ENCODE data around the gene KRT76.
"Not testable (repeated sequence)": the region's sequence is repeated elsewhere in the genome, so short reads cannot be mapped to it uniquely, and the experiment has no call there.

The KRT76 gene

DNA sequence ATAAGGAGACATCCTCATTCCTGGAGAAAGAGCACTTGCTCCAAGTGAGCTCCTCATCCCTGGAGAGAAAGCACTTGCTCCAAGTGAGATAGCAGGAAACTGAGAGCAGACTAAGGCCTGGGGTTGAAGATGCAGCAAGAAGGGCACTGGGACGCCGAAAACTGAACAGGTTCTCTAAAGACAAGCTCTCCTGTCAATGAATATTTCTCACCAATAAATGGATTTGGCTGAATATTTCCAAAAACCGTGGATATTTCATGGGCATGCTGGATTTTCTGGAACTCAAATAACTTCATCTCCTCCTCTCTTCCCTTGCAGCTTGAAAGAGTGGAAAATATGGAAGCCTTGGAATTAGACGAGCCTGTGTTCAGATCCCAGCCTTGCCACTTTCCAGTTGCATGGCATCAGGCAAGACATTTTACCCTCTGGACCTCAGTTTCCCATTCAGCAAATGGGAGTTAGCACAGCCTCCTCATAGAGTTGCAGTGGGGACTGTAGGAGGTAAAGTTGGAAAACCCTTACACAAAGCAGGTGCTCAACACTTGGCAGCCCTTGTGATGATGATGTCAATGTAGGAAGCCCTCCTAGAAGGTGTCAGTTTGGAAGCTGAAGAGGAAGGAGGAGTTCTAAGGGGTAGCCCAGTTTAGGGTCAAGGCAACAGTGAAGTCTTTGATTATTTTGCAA is 4.4 kb upstream of the KRT76 start:
- DNase-seq (ENCODE audit: low read depth in 2 of 2) = no peak

DNA sequence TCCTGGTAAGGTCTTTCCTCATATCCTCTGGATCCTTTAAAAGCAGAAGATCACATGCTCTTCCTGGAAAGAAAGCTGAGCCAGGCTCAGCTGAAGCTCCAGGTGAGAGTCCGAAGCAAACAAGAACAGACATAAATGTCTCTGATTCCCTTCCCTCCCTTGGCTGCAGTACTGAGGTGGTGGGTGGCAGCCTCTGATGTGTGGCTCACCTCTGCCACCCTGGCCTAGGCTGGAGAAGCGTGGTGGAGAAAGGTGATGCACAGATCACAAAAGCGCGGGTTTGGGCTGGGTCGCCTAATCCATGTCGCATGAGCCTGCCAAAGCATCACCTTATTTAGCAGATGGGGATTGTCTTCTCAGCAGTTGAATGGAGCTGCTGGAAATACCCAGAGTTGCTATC is 2.8 kb upstream of the KRT76 start:
- DNase-seq (ENCODE audit: low read depth in 2 of 2) = no peak

DNA sequence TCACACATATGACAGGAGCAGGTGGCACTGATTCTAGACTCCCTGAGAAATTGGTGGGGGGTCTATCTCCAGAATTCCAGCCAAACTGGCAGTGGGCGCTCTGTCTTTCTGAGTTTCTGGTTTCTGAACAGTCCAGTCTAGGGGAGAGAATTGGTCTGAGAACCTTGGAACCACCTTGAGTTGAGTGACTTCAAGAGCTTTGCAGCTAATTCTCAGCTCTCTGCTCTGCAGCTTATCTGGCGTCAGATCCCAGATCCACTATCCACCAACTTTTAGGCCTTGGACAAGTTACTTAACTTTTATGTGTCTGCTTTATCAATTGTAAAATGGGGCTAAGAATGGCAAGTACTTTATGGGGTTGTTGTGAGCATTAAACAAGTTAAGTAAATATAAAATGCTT is 1.7 kb upstream of the KRT76 start:
- DNase-seq (ENCODE audit: low read depth in 2 of 2) = no peak

DNA sequence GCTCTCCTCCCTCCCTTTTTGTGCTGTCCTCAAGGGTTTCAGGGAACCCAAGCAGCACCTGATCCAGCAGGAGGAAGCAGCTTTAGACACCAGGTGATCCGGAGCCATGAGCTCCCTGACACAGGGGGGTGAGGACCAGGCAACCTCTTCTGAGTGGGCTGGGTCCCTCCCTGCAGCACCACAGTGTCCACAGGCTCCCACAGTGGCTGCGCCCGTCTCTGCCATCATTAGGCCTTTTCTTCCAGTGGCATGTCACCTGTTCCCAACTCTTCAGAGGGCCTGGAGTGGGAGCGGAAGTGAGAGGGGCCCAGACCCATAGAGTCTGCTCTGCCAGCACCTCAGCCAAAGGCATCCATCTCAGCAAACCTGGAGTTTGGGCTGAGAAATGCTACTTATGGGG is 421 bp upstream of the KRT76 start:
- DNase-seq (ENCODE audit: low read depth in 2 of 2) = no peak

DNA sequence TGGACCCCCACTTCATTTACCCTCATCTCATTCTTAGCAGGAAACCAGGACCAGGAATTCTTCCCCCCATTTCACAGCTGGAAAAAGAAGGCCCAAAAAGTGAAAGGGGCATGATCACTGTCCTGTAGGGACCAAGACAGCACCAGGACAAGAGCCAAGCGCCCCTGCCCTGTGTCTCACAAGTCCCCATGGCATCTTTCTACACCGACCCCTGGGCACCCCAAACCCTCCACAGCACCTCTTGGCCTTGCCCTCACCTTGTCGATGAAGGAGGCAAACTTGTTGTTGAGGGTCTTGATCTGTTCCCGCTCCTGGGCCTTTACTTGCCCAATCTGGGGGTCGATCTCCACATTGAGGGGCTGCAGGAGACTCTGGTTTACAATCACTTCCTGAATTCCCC is 710 bp downstream of the KRT76 start:
- no peak for DNase-seq (ENCODE audit: low read depth in 2 of 2)

DNA sequence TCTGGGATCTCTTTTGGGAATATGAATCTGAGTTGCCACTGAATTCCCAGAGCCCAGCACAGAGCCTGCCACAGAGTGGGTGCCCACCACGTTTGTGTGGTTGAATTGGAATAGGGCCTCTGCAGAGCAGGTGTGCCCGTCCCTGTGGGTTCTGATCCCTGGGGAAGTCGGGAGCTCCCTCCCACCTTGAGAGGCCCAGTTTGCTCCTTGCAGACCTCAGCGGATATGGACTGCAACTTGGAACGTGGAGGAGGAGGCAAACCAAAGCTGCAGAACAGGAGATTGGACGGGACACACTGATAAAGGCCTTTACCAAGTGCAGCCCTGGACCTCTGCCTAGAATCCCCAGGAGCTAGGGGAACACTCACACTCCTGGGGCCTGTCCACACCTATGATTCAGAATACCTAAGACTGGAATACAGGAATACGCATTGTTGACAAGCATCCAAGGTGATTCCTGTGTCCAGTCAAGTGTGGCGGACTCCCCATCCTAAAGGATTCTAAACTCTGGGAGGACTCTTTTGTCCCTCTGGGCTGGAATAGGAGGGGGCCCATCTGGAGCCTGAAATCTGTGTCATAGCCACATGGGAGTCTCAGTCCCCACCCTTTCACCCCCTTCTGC is 2.4 kb downstream of the KRT76 start:
- DNase-seq (ENCODE audit: low read depth in 2 of 2) = no peak

DNA sequence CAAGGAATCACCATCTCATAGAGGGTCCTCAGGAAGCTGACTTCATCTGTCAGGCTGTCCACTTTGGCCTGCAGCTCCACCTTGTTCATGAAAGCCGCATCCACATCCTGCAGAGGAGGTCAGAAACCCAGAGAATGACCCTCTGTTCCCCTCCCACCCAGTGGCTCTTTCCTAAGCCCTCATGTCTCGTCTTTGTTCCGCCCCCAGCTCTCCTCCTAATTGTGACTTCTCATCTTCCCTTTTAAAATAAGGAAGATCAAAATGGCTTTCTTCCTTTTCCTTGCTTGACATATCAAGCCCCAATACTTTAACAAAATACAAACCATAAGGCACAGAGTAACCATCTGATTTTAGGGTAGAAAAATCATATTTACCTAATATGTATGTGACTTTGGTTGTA is 4.4 kb downstream of the KRT76 start:
- DNase-seq (ENCODE audit: low read depth in 2 of 2) = no peak

DNA sequence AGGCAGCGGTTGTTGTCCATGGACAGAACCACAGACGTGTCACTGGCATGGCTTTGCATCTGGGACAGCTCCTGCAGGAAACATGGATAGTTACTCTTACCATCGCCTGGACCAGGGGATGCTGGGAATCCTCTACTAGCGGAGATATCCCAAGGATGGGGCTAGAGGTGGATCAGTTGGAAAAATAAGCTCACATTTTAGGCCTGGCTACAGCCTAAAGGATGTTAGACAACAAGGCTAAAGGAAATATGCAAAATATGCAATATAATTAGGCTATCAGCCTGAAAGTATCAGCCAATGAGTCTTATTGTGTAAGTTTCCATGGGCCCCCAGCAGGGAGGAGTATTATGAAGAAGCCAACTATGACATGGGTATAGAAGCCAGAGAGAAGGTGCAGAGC is 5.0 kb downstream of the KRT76 start:
- no peak for DNase-seq (ENCODE audit: low read depth in 2 of 2)

GRCh38 chr12:52771505-52771904 is 5.6 kb downstream of the KRT76 start:
- no peak for DNase-seq (ENCODE audit: low read depth in 2 of 2)

DNA sequence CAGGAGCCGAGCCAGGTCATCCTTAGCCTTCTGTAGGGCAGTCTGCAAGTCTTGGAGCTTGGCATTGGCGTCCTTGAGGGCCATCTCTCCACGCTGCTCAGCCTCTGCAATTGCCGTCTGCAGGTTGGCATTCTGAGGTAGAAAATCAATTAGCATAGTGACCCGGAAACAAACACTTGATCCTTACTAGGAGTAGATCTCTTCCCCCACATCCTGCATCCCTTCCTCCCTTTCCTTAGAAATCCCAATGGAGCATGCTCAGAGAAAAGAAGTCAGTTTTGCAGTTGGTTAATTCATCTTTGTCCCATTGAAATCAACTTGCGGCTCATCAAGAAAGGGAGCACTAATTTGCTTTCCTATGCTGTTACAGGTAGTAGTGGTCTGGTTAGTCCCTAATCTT is 6.1 kb downstream of the KRT76 start:
- DNase-seq (ENCODE audit: low read depth in 2 of 2) = no peak

DNA sequence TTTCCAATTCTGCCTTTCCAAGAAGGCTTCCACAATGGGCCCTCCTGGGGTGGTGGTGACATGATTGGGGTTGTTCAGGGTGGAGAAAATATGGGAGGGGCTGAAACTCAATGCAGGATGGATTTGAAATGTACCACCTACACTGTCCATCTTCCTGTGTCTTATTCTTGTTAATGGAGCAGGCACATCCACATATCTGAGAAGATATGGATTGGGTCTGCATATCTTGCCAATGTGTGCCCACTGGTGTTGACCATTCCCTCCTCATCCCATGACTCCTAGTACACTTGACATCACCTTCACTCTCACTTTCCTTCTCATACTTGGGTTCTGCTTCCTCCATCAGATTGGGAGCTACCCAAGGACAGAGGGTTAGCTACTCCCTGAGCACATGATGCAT is 7.2 kb downstream of the KRT76 start:
- no peak for DNase-seq (ENCODE audit: low read depth in 2 of 2)

DNA sequence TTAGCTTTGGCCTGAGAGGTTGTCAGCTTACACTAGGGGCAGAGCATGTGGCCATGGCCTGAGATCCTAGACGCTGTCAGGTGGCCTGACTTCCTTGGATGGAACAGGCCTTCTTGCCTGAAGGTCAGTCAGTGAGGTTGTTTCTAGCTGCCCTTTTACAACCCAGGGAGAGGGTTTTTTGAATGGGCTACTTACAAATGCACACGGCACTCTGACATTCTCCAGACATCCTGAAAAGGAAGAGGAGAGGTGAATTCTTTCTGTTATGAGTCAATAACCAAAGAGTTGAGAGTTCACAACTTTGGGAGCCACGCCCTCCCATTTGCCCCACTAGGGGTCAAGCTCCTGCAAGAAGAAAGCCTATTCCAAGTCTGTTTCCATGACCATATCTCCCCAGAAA is 7.8 kb downstream of the KRT76 start:
- no peak for DNase-seq (ENCODE audit: low read depth in 2 of 2)

GRCh38 chr12:52768479-52769200 is 8.5 kb downstream of the KRT76 start:
- no peak for DNase-seq (ENCODE audit: low read depth in 2 of 2)

DNA sequence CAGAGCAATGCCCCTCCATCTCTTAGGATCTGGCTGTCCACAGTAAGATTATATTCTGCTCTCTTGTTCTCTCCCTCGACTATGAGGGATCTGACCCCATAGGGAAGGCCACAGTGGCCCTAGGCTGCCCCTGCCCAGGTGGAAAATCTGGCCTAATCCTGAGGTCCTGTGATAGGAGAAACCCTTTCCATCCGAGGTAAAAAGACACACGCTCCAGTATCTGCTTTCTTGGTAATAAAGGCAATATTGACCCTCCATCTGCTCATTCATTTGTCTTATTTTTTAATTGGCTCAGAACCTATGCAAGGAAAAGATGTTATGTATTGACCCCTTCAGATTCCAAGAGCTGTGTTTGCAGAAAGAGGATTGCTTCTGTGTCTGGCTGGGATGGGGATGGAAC is 9.7 kb downstream of the KRT76 start:
- DNase-seq (ENCODE audit: low read depth in 2 of 2) = no peak

DNA sequence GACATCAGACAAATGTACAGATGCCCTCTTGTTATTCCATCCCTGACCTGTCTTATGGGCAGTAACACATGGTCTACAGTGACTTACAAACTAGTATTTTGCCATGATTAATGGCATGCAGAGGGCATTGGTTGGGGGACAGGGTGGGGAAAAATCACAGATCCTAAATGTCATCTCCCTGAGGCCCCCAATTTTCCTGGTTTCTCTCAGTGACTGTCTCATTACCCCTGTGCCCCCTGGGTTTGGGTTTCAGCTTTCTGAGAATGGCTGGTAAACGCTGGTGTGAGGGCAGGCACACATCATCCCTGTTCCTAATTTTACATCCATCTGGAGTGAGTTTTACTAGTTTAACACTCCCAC is 10.1 kb downstream of the KRT76 start:
- DNase-seq (ENCODE audit: low read depth in 2 of 2) = no peak

DNA sequence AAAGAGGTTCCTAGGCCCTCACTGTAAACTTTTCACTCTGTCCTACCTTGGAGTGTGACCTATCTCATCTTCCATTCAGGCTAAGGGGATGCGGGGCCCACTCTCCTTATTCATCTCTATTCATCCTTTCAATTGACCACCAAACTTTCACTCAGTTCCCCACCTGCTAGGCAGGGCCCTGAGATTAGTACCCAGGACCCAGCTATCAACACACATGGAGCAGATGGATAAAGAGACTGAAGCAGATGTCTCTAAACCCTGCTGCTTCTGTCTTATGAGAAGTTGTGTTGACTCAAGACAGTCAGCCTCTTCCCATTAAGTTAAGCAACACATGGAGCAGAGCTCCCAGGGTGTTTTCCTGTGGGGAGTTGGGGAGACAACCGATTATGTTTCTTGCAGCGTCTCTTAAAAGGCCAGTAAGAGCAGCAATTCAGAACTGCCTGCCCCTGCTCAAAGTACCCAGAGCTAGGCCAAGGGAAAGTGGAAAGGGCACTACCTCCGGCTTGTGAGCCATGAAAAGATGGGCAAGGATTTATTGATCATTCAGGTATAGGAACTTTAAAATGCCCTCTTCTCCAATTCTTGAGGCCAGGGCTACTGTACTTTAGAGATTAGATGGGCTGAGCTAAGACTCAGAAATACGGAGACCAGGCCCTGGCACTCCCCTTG is 10.7 kb downstream of the KRT76 start:
- no peak for DNase-seq (ENCODE audit: low read depth in 2 of 2)

DNA sequence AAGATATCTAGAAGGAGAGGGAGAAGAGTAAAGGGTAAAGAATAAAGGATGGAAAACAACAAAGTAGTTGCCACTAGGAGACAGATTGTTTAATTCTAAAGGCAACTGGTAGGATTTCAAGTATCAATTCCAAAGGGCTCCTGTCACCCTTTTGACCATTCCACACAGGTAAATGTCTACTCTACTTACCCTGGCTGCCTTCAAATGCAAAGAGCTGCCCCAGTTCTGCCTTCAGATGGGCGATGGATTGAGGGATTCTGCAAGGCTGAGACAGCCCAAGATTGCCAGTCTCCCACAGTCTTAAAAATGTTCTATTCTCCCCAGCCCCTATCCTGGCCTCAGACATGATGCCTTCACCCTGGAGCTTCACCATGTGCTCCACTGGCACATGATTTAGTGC is 11.4 kb downstream of the KRT76 start:
- DNase-seq (ENCODE audit: low read depth in 2 of 2) = no peak

DNA sequence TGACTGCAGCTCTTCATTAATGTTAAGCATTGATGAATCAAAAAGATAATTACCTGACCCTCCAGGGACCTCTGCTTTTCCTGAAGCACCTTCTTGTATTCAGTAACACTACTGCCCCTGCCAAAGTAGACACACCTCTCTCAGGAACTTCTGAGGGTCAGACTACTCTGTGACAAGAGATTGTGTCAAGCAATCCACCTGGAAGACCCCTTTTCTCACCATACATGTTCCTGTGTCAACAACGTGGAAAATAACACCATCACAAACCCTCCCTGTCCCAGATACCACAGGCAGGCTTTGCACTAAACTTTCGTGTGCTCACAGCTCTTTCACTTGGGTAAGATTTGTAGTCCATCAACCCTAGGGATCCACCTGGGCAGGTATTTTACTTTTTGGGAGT is 13.2 kb downstream of the KRT76 start:
- DNase-seq (ENCODE audit: low read depth in 2 of 2) = no peak

DNA sequence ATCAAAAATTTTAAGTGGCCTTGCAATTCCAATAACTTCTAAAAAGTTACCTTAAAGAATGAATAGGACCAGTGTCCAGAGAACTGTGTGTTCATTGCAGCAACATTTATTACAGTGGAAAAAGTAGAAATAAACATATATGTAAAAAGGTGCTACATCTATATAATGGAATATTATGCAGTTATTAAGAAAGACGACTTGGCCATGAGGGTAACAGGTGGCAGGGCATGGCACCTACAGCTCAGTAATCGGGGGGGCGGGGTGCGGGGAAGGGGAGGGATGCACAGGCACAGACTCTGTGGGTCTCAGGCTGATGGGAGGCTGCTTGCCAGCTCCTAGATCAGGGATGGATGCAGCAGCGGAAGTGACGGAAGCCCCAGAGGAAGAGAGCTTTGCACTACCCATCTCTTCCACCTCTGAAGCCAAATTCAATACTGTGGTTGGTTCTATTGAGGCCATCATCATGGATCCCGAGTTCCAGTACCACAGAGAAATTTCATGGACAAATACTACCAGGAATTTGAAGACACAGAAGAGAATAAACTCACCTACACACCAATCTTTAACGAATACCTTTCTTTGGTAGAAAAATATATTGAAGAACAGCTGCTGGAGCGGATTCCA is 14.0 kb downstream of the KRT76 start:
- DNase-seq (ENCODE audit: low read depth in 2 of 2) = no peak

GRCh38 chr12:52761802-52762201 is 15.3 kb downstream of the KRT76 start:
- no peak for DNase-seq (ENCODE audit: low read depth in 2 of 2)

GRCh38 chr12:52761218-52761617 is 15.9 kb downstream of the KRT76 start:
- DNase-seq (ENCODE audit: low read depth in 2 of 2) = not testable (repeated sequence)

DNA sequence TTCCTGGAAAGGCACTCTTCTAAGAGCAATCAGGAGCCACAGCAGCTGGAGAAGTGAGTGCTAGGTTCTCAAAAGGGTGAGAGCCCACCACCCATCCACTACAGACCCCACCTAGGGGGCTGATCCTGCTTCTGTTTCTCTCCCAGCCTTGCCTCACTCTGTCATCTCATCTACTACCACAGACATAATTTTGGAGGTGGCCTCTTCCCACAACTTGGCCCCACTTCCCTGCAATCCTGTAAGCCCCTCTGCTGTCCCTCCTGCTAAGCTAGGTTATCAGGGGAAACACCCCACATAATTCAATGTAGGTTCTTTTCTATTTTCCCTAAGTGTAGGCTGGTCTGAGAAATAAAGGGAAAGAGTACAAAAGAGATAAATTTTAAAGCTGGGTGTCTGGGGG is 16.5 kb downstream of the KRT76 start:
- no peak for DNase-seq (ENCODE audit: low read depth in 2 of 2)

Measured in stimulated activated CD8-positive, alpha-beta memory T cell treated with anti-CD3 and anti-CD28 coated beads, Interleukin-7, amount 100 ng/mL, for 1 hour (primary cell).